Psoas muscle (tissue), 8 donors: ENCODE data around the gene OTOP1. TPM values are rescaled to one million over a fixed set of nuclear protein-coding genes. Genes with fewer than 3 reads are reported as not detected.
"Not testable (repeated sequence)": the region's sequence is repeated elsewhere in the genome, so short reads cannot be mapped to it uniquely, and the experiment has no call there.

Experiments
- ATAC-seq, 4 donors: fragments of 200-7000 bp; cut with Tn5 transposase; one replicate each; pipeline ENCODE4 v1.9.1; 2020; ENCODE audit warnings: moderate library complexity in 3 of 4, mild to moderate bottlenecking in 2 of 4
- DNase-seq, 2 donors: peaks; one replicate each; pipeline ENCODE4 v3.0.0-alpha.2; 2020
- H3K27ac ChIP-seq: fragments of 200-600 bp; one replicate; pipeline ENCODE4 v1.8.0; 2022
- H3K27me3 ChIP-seq, 3 donors: fragments of 200-600 bp in 1 of 3; one replicate each; pipeline versions ENCODE4 v1.6.1 to v1.8.0; 2013 to 2022; ENCODE audit warnings: low read length in 2 of 3, mild to moderate bottlenecking in 2 of 3, moderate library complexity in 1 of 3; ENCODE audit not compliant: insufficient read depth in 3 of 3
- H3K36me3 ChIP-seq, 2 donors: fragments of 200-600 bp in 1 of 2; one replicate each; pipeline versions ENCODE4 v1.6.1 to v1.8.0; 2013 to 2022; ENCODE audit warnings: low read depth in 1 of 2, mild to moderate bottlenecking in 1 of 2, moderate library complexity in 1 of 2; ENCODE audit not compliant: insufficient read depth in 1 of 2
- H3K4me1 ChIP-seq: fragments of 200-600 bp; one replicate; pipeline ENCODE4 v1.8.0; 2022
- H3K4me3 ChIP-seq: fragments of 200-600 bp; one replicate; pipeline ENCODE4 v1.8.0; 2022; ENCODE audit warnings: mild to moderate bottlenecking
- H3K9me3 ChIP-seq: fragments of 200-600 bp; one replicate; pipeline ENCODE4 v1.8.0; 2022
- WGBS, 3 donors: extraction: QIAGEN DNeasy Blood & Tissue Kit; methylation state at CpG; one replicate each; pipeline versions ENCODE4 v1.1.6 to v1.1.7; 2013; 5-methylcytosine and 5-hydroxymethylcytosine counted together
- intact Hi-C, 2 donors: fragments of 100-400 bp; cut with DNase I; formaldehyde crosslinking; loops; one replicate each; pipeline versions ENCODE4 v1.11.0 to v1.14.2; 2022
- polyA plus RNA-seq, 3 donors: library from polyadenylated mRNA; stranded (reverse); fragments of 200-250 nt; gene quantifications; one replicate each; pipeline ENCODE4 v1.2.3, GENCODE V29; 2013
- total RNA-seq, 4 donors: library from RNA; stranded (reverse); fragmentation: NEBNext Ultra II Directional in 2 of 4; extraction: Animal tissue kit (Norgen Biotek cat#: 25700) in 2 of 4; gene quantifications; one replicate each; pipeline versions ENCODE4 v1.2.1 to v1.2.4, GENCODE V29; 2021 to 2023
- TF ChIP-seq, protein P1 (sequence below): fragments of 200-600 bp; IDR thresholded peaks from one replicate; pipeline ENCODE4 v1.8.0; 2022; ENCODE audit warnings: antibody characterized with exemption
- donor health status: healthy with polysubstance abuse.
- donor health status: DM: no; HTN: no; CAD: no; lungs with moderate emphysema.
- donor health status: Bipolar disorder and iron deficiency.
- donor health status: healthy.
- donor health status: DM: yes; HTN: yes; CAD: no.
- donor health status: DM: no; HTN: no; CAD: no.
- donor health status: DM: no; HTN: no; CAD: no.
- donor health status: DM: yes; HTN: yes; CAD: no.

OTOP1 gene
- total and polyA plus RNA-seq, 7 donors = not detected

DNA sequence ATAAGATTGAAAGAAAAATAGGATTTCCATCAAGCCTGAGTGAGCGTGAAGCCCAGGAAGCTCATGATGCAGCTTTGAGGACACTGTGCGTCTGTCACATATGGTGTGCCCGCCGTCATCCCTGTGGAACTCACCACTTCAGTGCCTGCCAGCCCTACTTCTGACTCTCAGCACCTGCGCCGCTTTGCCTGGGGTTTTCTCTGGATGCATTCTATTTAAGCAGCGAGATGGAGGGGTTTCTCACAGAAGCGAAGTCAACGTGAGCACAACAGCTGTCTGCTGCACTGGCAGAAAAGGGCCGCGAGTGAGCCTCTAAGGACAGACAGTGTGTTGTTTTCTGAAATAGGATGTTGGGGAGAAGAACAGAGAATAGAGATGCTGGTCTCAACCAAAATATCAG, 27.5 kb upstream of the OTOP1 start:
- H3K4me3 ChIP-seq = no peak overlapping the region
- DNase-seq (no peak), ATAC-seq (no peak)
- TF ChIP-seq, protein P1, sequence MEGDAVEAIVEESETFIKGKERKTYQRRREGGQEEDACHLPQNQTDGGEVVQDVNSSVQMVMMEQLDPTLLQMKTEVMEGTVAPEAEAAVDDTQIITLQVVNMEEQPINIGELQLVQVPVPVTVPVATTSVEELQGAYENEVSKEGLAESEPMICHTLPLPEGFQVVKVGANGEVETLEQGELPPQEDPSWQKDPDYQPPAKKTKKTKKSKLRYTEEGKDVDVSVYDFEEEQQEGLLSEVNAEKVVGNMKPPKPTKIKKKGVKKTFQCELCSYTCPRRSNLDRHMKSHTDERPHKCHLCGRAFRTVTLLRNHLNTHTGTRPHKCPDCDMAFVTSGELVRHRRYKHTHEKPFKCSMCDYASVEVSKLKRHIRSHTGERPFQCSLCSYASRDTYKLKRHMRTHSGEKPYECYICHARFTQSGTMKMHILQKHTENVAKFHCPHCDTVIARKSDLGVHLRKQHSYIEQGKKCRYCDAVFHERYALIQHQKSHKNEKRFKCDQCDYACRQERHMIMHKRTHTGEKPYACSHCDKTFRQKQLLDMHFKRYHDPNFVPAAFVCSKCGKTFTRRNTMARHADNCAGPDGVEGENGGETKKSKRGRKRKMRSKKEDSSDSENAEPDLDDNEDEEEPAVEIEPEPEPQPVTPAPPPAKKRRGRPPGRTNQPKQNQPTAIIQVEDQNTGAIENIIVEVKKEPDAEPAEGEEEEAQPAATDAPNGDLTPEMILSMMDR = no peak
- H3K9me3 ChIP-seq = no peaks in the 10 kb centered on the region
- H3K27ac ChIP-seq = no peak overlapping the region
- WGBS, 3 donors = 68 to 75% (median 71%) methylated on average over 11 of the region's 11 CpGs
- H3K27me3 ChIP-seq = peaks cover 0 to 15% (median 3%) of the 10 kb centered on the region in 3 donors
- H3K36me3 ChIP-seq = no peaks in the 10 kb centered on the region
- no peaks in the 10 kb centered on the region for H3K4me1 ChIP-seq
- intact Hi-C loops = loop anchor here in 1 of 2 donors (2.0 kb wide), 1 partner anchor 81 kb away; no protein-coding TSS in a partner anchor

DNA sequence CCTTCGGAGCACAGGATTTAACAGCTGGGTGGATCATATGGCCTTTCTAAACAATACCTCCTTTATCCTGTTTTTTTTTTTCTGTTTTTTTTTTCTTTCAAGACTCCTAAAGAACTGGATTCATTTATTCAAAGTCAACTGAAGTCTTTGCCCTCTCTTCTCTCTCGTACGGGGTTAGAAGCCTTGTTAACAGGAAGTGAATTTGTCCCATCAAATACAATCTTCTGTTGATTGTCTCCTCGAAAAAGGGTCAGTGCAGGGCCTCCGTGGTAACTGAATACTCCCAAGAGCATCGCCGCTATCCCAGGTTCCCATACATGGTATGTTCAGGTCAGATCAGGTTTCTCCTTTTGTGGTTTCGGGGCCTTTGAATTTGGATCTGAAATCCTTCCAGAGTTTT, 23.1 kb upstream of the OTOP1 start:
- no peak overlapping the region for H3K4me3 ChIP-seq
- H3K9me3 ChIP-seq = no peaks in the 10 kb centered on the region
- peaks cover 2 to 13% of the 10 kb centered on the region in 2 donors for H3K36me3 ChIP-seq
- TF ChIP-seq, protein P1 = no peak
- intact Hi-C loops = loop anchor here (5.0 kb wide), 2 partner anchors 37 to 292 kb away; partner anchors contain the start of gene STX18 (in 2 of the 2)
- DNase-seq (no peak), ATAC-seq (no peak)
- H3K27ac ChIP-seq = no peak overlapping the region
- 42 to 54% (median 46%) methylated on average over 8 of the region's 8 CpGs for WGBS, 3 donors
- H3K4me1 ChIP-seq = peaks cover 23% of the 10 kb centered on the region
- H3K27me3 ChIP-seq = no peaks in the 10 kb centered on the region

DNA sequence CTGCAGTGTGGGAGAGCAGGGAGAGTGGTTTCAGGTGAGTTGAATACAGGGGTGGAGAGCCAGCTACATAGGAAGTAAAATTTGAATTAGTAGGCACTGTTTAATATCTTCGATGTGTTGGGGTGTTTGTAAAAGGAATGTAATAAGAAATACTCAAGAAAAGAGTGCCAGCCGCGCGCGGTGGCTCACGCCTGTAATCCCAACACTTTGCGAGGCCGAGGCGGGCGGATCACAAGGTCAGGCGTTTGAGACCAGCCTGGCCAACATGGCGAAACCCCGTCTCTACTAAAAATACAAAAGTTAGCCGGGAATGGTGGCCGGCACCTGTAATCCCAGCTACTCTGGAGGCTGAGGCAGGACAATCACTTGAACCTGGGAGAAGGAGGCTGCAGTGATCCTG, 22.6 kb upstream of the OTOP1 start:
- DNase-seq, H3K9me3 ChIP-seq, H3K27me3 ChIP-seq, ATAC-seq: not testable (repeated sequence)
- intact Hi-C loops = loop anchor here (5.0 kb wide), 2 partner anchors 38 to 293 kb away; partner anchors contain the start of gene STX18 (in 2 of the 2)
- H3K36me3 ChIP-seq = peaks cover 7 to 18% of the 10 kb centered on the region in 2 donors
- WGBS, 3 donors = 91 to 92% (median 92%) methylated on average over 15 of the region's 15 CpGs
- H3K4me3 ChIP-seq = peak overlapping the region; percentile 89
- H3K27ac ChIP-seq = peak overlapping the region; percentile 91
- H3K4me1 ChIP-seq = peaks cover 23% of the 10 kb centered on the region

DNA sequence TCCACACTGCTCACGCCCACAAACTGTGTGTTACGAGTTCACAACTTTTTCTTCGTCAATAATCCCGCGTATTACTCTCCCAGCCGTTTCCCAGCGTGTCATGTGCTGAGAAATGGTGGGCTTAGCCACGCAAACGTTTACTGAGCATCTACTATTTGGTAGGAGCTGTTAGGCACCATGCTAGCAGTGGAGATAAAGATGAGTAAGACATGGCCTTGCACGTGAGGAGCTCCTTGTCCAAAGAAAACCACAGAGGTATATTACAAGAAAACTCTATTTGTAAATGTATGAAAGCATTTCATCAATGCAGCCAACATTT, 22.1 kb upstream of the OTOP1 start:
- 12 to 18% (median 14%) methylated on average over 10 of the region's 10 CpGs for WGBS, 3 donors
- no peak for DNase-seq
- Histone ChIP-seq H3K36me3 (peaks cover 9 to 23% of the 10 kb centered on the region in 2 donors), H3K4me3 (peak overlapping the region; percentile 89), H3K9me3 (no peaks in the 10 kb centered on the region), H3K4me1 (peaks cover 23% of the 10 kb centered on the region), H3K27me3 (no peaks in the 10 kb centered on the region), H3K27ac (peak overlapping the region; percentile 91)
- intact Hi-C loops = loop anchor here (5.0 kb wide), 2 partner anchors 38 to 293 kb away; partner anchors contain the start of gene STX18 (in 2 of the 2)
- peak in 1 of 4 donors; percentile 2 for ATAC-seq
- TF ChIP-seq, protein P1 = no peak

DNA sequence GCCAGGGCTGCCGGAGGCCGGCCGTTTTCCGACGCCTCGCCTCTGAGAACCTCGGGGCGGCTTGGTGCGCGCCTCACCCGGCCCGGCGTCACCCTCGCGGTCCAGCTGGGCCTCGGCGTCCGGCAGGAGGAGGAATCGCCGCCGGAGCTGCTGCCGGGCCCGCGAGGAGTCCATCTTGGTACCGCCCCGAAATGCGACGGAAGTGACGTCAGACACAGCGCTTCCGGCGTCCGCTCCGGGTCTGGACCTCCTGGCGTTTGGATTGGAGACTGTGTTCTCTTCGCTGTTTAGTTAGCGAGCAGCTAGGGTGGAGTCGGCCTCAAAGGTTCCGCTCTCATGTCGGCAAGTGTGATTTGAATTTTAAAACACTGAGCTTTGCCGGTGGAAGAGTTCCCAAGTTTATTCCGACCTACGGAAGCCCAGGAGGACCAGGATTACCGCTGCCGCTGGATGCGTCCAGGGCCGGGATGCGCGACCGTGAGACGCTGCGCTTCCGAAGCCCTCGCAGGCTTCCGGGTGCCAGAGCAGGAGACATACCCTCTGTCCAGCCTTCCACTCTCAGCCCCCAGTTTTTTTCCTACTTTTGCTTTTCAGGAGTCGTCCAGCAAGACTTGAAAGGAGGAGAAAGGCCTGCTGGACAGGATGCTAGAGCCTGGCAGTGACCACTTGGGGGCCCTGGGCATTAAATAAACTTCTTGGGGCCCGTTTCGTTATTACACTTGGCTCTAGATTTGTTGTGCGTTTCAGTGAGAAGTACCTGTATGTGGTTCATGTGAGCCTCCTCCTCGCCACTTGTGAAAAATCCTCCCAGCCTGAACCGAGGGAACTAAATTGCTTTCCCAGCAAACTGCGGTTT, 21.5 kb upstream of the OTOP1 start, which contains the start of gene TMEM128:
TMEM128 (minus strand) TSS at position 195 of the 856 bp plus-strand sequence; CDS start at position 174, 21 bp downstream.
- peak within 1 kb of the TSS; percentile 91 for H3K27ac ChIP-seq
- DNase-seq = peak; percentile 91 to 96
- peak within 1 kb of the TSS; percentile 89 for H3K4me3 ChIP-seq
- ATAC-seq = peak; percentile 96 to 99 (median 98)
- TF ChIP-seq, protein P1 = peak; percentile 10
- 1% methylated on average over 61 to 62 of the region's 62 CpGs for WGBS, 3 donors
- no peaks in the 10 kb centered on the region for H3K27me3 ChIP-seq
- H3K36me3 ChIP-seq = peaks cover 10 to 29% of the 10 kb centered on the region in 2 donors
- peaks cover 23% of the 10 kb centered on the region for H3K4me1 ChIP-seq
- intact Hi-C loops = loop anchor here (5.0 kb wide), 2 partner anchors 39 to 294 kb away; partner anchors contain the start of gene STX18 (in 2 of the 2)
- no peaks in the 10 kb centered on the region for H3K9me3 ChIP-seq
